Lung (tissue), 12 donors: ENCODE measurements around the gene TRMT5. TPM values are rescaled to one million over a fixed set of nuclear protein-coding genes. Genes with fewer than 3 reads are reported as not detected.

Experiments
- ATAC-seq: fragments of 200-7000 bp; cut with Tn5 transposase; one replicate; pipeline ENCODE4 v1.9.1; 2020; ENCODE audit warnings: moderate number of reproducible peaks; ENCODE audit not compliant: insufficient read depth, low FRiP score
- DNase-seq, 3 donors: peaks; one replicate each; pipeline ENCODE4 v3.0.0-alpha.2; 2013 to 2017
- H3K27ac ChIP-seq, 2 donors: one replicate each; pipeline ENCODE4 v1.5.1; 2013; ENCODE audit warnings: mild to moderate bottlenecking in 2 of 2, moderate library complexity in 2 of 2, control low read depth in 1 of 2, inconsistent platforms in 1 of 2, low read depth in 1 of 2, low read length in 1 of 2
- H3K27me3 ChIP-seq, 3 donors: one replicate each; pipeline ENCODE4 v1.5.1; 2013; ENCODE audit warnings: low read length in 2 of 3; ENCODE audit not compliant: control insufficient read depth in 3 of 3, insufficient read depth in 3 of 3
- H3K36me3 ChIP-seq, 4 donors: one replicate each; pipeline ENCODE4 v1.5.1; 2013; ENCODE audit warnings: low read length in 4 of 4, mild to moderate bottlenecking in 1 of 4, moderate library complexity in 1 of 4; ENCODE audit not compliant: control insufficient read depth in 4 of 4, insufficient read depth in 4 of 4
- H3K4me1 ChIP-seq, 5 donors: one replicate each; pipeline ENCODE4 v1.5.1; 2013; ENCODE audit warnings: low read length in 5 of 5, mild to moderate bottlenecking in 2 of 5, moderate library complexity in 1 of 5; ENCODE audit not compliant: control insufficient read depth in 5 of 5, insufficient read depth in 5 of 5
- H3K4me3 ChIP-seq: one replicate; pipeline ENCODE4 v1.5.1; 2013; ENCODE audit warnings: mild to moderate bottlenecking, control low read depth, moderate library complexity
- H3K9ac ChIP-seq, 2 donors: one replicate each; pipeline ENCODE4 v1.5.1; 2013; ENCODE audit warnings: low read length in 2 of 2, control low read depth in 1 of 2; ENCODE audit not compliant: insufficient read depth in 1 of 2
- H3K9me3 ChIP-seq, 4 donors: one replicate each; pipeline ENCODE4 v1.5.1; 2013; ENCODE audit warnings: low read length in 3 of 4, mild to moderate bottlenecking in 1 of 4, moderate library complexity in 1 of 4; ENCODE audit not compliant: control insufficient read depth in 4 of 4, insufficient read depth in 3 of 4
- WGBS, 2 donors: extraction: QIAGEN DNeasy Blood & Tissue Kit; methylation state at CpG; one replicate each; pipeline ENCODE4 v1.1.7; 2013; 5-methylcytosine and 5-hydroxymethylcytosine counted together
- polyA plus RNA-seq, 2 donors: library from polyadenylated mRNA; stranded (reverse); fragments of 200-250 nt; gene quantifications; one replicate each; pipeline ENCODE4 v1.2.1, GENCODE V29; 2013
- total RNA-seq, 2 donors: library from RNA; depleted of rRNA in 1 of 2; stranded (reverse); fragments of >200 nt in 1 of 2; gene quantifications; one replicate each; pipeline ENCODE4 v1.2.1, GENCODE V29; 2014 to 2021
- TF ChIP-seq, protein P1 (sequence below): IDR thresholded peaks from 2 replicates; pipeline ENCODE4 v1.5.1; 2012; ENCODE audit warnings: mild to moderate bottlenecking; ENCODE audit errors: control extremely low read depth, extremely low read depth
- donor health status: control.
- donor health status: control.
- donor health status: Bipolar disorder and iron deficiency.
- donor health status: healthy.
- donor health status: DM: yes; HTN: yes; CAD: no.

The TRMT5 gene
- total and polyA plus RNA-seq, 4 donors: 3.4 to 14.7 (median 7.9) TPM

DNA sequence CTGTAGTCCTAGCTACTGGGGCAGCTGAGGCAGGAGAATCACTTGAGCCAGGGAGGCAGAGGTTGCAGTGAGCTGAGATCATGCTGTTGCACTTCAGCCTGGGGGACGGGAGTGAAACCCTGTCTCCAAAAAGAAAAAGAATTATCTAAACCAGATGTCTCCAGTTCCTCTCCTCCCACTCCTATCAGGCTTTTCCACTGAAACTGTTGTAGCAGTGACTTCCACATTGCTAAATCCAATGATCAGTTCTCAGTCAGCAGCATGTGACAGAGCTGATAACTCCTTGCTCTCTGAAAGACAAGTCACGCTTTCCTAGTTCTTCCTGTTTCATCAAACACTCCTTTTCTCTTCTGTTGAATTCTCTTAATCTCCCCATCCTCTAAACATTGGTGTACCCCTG, 8.7 kb upstream of the TRMT5 start:
- H3K36me3 ChIP-seq: peaks cover 9 to 26% (median 21%) of the 10 kb centered on the region in 4 donors
- no peaks in the 10 kb centered on the region for H3K27me3 ChIP-seq
- 76 to 82% methylated on average over 2 of the region's 2 CpGs for WGBS, 2 donors
- H3K9me3 ChIP-seq: no peaks in the 10 kb centered on the region
- TF ChIP-seq, protein P1, sequence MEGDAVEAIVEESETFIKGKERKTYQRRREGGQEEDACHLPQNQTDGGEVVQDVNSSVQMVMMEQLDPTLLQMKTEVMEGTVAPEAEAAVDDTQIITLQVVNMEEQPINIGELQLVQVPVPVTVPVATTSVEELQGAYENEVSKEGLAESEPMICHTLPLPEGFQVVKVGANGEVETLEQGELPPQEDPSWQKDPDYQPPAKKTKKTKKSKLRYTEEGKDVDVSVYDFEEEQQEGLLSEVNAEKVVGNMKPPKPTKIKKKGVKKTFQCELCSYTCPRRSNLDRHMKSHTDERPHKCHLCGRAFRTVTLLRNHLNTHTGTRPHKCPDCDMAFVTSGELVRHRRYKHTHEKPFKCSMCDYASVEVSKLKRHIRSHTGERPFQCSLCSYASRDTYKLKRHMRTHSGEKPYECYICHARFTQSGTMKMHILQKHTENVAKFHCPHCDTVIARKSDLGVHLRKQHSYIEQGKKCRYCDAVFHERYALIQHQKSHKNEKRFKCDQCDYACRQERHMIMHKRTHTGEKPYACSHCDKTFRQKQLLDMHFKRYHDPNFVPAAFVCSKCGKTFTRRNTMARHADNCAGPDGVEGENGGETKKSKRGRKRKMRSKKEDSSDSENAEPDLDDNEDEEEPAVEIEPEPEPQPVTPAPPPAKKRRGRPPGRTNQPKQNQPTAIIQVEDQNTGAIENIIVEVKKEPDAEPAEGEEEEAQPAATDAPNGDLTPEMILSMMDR: no peak
- H3K27ac ChIP-seq: no peak overlapping the region
- DNase-seq (no peak), ATAC-seq (no peak)
- H3K4me1 ChIP-seq: no peaks in the 10 kb centered on the region
- H3K4me3 ChIP-seq: no peak overlapping the region
- no peak overlapping the region for H3K9ac ChIP-seq

DNA sequence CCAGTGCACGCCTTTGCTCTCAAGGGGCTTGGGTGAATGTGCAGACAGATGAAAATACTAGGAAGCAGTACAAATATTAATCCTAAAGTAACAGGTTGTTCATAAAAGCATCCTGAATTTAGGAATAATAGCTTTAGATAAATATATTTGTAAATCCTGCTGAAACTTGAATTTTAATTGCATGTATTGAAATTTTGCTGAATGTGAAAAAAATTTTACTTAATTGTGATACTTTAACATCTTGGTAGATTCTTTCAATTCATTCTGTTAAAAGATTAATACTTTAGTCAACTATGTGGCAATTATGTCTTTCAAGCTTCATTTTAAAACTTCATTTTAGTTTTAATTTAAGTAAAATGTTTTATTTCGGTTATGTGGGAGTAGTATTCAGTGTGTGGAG, 5.6 kb upstream of the TRMT5 start:
- 97% methylated on average over 2 of the region's 2 CpGs for WGBS, 2 donors
- Histone ChIP-seq H3K9me3 (no peaks in the 10 kb centered on the region), H3K27me3 (no peaks in the 10 kb centered on the region), H3K36me3 (peaks cover 7 to 24% (median 20%) of the 10 kb centered on the region in 4 donors), H3K4me1 (peaks cover 0 to 9% (median 5%) of the 10 kb centered on the region in 5 donors), H3K9ac (no peak overlapping the region), H3K27ac (no peak overlapping the region), H3K4me3 (no peak overlapping the region)
- TF ChIP-seq, protein P1: no peak
- ATAC-seq (no peak), DNase-seq (no peak)

DNA sequence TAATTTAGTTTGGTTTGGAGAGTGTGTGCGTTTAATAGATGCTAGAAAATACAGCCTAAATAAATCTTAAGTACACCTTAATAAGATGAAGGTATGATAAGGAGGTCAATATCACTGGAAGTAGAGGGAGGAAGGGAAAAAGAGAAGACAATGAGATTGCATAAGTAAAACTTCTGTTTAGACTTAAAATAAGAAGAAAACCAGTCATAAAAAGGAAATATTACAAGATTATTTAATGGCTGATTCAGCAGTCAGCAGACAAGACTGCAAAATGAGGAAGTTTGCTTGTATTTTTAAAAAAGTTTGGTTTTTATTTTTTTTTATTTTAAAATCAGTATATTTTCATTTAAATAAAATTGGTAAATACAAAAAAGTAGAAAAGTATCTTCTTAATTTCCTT, 3.3 kb upstream of the TRMT5 start:
- Histone ChIP-seq H3K9me3 (no peaks in the 10 kb centered on the region), H3K4me3 (no peak overlapping the region), H3K4me1 (peaks cover 0 to 16% (median 5%) of the 10 kb centered on the region in 5 donors), H3K27ac (no peak overlapping the region), H3K27me3 (no peaks in the 10 kb centered on the region), H3K9ac (no peak overlapping the region), H3K36me3 (peaks cover 5 to 14% (median 11%) of the 10 kb centered on the region in 4 donors)
- ATAC-seq (no peak), DNase-seq (no peak)
- 83 to 86% methylated on average over 1 of the region's 1 CpG for WGBS, 2 donors
- TF ChIP-seq, protein P1: no peak
